HG02759 (cell line): ENCODE data around the gene CTU2.

Experiments
- ATAC-seq: cut with Tn5 transposase; IDR thresholded peaks from one replicate; pipeline ENCODE4 v1.9.1; 2021; ENCODE audit warnings: mild to moderate bottlenecking, moderate library complexity; ENCODE audit not compliant: unreplicated experiment

Gene CTU2

GRCh38 chr16:88726981-88727380, 20.7 kb downstream of the CTU2 start:
- ATAC-seq = no peak

DNA sequence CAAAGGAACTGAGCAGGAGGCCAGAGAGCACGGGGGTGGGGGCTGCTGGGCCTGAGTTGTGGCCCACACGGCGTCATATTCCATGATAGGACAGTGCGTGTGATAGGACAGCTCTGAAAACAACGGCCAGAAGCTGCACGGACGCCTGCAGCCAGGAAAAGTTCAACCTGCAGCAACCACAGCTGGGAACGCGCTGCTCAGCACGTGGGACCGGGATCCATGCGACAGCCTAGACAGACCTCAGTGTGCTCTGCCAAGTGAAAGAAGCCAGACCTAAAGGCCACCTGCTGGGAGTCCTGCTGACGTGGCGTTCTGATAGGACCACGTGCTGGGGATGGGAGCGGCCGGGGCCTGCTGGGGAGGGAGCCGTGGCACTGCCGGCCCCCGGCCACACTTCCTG, 21.6 kb downstream of the CTU2 start:
- no peak for ATAC-seq

GRCh38 chr16:88730632-88731607, 24.6 kb downstream of the CTU2 start:
- no peak for ATAC-seq

GRCh38 chr16:88731699-88732098, 25.4 kb downstream of the CTU2 start:
- ATAC-seq = no peak

DNA sequence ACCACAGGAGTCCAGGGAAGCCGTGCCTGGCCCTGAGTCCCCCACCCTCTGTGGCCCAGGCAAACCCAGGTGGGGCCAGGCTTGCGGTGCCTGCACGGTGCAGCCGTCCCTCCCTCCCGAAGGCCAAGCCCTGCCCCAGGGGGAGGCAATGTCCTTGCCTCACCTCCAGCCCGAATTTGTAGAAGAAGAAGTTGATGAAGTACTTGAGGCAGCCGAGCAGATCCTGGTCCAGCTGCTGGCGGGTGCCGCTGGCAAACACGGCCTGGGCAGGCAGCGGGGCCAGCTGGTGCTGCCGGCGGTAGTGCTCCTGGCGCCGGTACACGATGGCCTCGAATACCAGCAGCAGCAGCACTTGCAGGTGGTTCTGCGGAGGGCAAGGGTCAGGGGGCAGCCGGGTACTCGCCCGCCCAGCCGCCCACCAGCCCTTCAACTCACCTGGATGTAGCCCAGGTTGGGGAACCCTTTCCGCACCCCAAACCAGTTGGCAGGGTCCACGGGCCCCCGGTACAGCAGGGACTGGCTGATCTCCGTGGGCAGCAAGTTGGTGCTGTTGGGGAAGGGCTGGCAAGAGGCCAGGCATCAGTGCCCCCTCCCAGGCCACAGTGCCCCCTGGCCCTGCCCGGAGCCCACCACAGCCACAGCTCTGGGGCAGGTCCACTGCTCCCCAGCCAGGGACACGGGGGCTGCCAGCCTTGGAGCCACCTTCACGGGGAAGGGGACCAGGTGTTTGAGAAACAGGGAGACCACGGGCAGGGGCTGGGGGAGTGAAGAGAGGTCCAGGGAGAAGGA, 26.1 kb downstream of the CTU2 start:
- ATAC-seq = no peak

DNA sequence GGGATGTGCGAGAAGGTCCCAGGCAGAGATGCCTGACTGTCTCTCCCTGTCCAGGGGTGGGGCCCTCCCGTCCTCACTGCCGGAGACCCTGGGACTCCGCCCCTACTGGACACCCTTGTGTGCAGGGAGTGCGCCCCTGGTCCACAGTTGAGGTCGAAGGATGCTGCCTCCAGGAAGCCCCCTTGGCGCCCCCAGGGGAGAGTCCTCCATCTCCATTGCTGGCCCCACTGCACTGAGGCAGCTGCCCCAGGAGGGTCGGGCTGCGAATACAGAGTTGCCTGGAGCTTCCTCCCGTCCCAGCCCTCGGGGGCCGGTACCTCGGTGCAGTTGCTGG, 26.6 kb downstream of the CTU2 start:
- no peak for ATAC-seq

DNA sequence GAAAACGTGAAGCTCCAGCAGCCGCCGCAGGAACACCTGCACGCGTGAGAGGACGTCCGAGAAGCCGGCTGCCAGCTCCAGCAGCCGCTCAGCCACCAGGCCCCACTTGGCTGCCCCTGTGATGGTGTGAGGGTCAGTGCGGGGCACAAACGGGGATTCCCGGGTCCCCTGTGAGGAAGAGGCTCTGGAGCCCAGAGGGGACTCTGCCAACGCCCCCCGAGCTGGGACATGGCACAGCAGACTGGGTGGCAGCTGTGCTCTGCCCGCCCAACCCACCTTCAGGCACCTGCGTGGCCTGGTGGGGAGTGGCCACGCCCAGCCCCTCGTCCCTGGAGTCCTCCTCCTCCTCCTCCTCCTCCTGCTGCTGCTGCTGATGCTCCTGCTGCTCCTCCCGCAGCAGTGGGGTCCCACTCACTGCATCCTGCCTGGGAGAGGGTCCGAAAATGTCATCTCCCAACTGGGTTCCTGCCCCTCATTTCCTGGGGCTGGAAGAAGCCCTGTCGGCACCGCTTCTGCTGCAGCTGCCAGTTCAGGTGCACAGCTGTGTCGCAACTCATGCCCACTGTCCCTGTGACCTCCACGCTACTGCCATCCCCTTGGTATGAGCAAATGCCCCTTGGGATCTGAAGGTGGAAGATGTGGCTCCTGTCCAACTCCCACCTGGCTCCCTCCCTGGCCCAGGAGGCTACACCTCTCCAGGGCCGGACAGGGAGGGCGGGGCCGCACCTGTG, 27.5 kb downstream of the CTU2 start:
- ATAC-seq = no peak

DNA sequence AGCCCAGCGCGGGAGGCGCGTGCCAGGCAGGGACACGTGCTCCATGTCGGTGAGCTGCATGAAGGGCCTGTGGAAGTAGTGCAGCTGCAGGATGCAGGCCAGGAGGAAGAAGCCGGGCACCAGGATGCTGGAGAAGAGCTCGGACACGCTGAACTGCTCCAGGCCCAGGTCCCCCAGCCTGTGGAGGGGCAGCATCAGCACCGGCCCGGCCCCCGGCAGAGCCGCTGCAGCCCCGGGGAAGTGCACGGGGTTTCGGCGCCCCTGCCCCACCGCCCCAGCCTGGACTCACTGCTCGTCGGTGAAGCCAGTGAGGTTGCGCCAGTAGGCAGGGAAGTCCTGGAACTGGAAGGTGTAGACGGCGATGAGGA, 28.0 kb downstream of the CTU2 start:
- ATAC-seq = no peak

GRCh38 chr16:88735121-88735520, 28.8 kb downstream of the CTU2 start:
- no peak for ATAC-seq

DNA sequence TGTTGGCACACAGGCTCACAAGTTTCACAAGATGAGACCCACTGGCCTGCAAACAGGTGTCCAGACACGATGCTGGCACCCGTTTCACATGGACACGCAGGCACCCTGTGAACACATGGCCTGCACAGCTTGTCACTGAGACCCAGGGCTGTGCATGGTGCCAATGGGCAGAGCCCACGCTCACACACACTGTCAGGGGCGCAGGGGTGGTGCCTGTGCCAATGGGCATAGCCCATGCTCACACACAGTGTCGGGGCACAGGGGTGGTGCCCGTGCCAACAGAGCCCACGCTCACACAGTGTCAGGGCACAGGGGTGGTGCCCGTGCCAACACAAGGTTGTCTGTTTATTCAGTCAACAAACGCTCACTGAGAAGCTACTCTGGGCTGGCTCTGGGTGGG, 29.3 kb downstream of the CTU2 start:
- ATAC-seq = no peak

GRCh38 chr16:88736088-88736487, 29.8 kb downstream of the CTU2 start:
- ATAC-seq = no peak

- ATAC-seq = no peak
Measured at GRCh38 chr16:88736496-88736895, 30.2 kb downstream of the CTU2 start.

GRCh38 chr16:88737298-88738150, 31.2 kb downstream of the CTU2 start:
- ATAC-seq = peak; percentile 66

DNA sequence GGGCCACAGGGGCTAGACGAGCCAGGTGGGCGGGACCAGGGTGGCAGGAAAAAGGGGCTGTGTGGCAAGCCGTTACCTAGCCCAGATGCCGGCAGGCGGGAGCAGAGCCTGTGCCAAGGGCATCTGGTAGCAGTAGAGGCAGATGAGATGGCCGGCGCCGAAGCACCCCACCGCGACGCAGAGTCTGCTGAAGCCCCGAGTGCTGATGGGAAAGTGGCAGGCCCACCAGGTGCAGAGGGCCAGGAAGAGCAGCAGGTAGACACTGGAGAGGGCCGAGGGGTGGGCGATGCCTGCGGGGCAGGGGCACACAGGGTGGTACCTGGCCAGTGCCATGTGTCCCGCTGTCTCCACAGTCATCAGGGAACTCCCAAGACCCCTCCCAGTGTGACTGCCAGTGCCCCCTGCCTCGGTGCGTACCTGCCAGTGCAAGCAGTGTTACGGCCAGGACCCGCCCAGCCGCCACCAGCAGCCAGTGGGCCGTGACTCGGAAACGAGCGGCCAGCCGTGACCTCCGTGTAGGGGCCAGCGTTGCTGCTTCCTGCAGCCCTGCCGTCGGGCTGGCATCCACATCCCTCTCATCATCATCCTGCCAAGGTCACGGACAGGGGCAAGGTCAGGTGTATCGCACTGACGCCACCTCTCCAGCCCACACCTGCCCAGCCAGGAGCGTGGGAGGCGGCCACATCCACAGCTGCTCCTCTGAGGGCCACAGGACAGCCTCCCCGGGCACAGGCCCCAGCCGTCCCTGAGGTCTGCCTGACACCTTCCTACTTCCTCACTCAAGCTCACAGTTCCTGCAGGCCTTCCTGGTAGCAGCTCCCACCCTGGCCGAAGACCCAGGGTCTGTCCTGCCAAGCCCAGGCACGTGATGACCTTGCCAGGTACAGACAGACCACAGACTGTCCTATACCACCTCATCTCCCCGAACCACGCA, 32.1 kb downstream of the CTU2 start:
- no peak for ATAC-seq

- no peak for ATAC-seq
Measured at GRCh38 chr16:88739139-88739976, 33.1 kb downstream of the CTU2 start.

DNA sequence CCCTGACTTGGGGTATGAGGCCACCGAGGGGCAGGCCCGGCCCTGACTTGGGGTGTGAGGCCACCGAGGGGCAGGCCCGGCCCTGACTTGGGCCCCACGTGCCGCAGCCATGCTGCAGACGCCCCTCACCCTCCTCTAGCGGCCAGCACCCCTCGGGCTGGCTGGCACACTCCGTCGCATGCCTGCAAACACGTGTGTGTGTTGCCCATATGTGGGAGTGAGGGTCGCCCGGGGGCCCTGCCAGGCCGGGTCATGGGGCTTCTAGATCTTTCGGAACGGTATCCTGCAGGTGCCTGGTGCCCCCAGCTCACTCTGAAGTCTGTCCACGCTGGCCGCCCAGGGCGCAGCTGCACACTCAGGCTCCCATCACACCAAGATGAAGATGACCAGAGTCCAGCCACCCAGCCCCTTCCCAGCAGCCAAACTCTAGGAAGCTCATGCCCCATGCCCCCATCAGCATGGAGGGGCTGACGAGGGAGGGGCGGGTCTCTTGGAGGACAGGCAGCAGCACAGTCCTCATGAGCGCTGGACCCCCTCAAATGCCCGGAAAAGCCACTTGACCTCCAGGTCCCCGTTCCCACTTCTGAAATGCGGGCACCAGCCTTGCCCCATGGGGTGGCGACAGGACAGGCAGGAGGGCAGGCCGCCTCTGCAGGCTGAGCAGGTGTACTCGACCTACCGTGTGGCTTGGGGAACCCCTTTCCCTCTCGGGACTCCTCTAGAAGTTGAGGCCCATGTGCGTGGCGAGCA, 33.8 kb downstream of the CTU2 start:
- ATAC-seq = no peak

DNA sequence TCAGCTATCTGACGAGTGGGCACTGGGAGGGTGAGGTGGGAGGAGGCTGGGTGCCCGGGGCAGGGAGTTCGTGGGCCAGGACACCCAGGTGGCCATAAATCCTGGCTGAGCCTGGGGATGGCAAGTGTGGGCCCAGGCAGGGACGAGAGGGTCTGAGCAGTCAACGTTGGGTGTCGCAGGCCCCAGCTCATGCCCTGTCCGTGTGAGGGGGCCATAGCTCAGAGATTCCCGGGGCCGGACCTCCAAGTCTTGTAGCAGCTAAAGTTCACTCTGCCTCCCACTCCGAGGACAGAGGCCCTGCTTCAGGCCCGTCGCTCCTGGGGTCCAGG, 34.4 kb downstream of the CTU2 start:
- no peak for ATAC-seq

GRCh38 chr16:88741368-88741767, 35.1 kb downstream of the CTU2 start:
- no peak for ATAC-seq
